Measurements from ENCODE around the gene TGFBI. TPM values are rescaled to one million over a fixed set of nuclear protein-coding genes. Genes with fewer than 3 reads are reported as not detected.

TGFBI gene
- total RNA-seq, 1 donor from 2014 or later, result 4.2 TPM

- no peak for DNase-seq
Observed at GRCh38 chr5:136066661-136067271, 38.0 kb downstream of the TGFBI start.

GRCh38 chr5:136067422-136067821, 38.6 kb downstream of the TGFBI start:
- no peak for DNase-seq

DNA sequence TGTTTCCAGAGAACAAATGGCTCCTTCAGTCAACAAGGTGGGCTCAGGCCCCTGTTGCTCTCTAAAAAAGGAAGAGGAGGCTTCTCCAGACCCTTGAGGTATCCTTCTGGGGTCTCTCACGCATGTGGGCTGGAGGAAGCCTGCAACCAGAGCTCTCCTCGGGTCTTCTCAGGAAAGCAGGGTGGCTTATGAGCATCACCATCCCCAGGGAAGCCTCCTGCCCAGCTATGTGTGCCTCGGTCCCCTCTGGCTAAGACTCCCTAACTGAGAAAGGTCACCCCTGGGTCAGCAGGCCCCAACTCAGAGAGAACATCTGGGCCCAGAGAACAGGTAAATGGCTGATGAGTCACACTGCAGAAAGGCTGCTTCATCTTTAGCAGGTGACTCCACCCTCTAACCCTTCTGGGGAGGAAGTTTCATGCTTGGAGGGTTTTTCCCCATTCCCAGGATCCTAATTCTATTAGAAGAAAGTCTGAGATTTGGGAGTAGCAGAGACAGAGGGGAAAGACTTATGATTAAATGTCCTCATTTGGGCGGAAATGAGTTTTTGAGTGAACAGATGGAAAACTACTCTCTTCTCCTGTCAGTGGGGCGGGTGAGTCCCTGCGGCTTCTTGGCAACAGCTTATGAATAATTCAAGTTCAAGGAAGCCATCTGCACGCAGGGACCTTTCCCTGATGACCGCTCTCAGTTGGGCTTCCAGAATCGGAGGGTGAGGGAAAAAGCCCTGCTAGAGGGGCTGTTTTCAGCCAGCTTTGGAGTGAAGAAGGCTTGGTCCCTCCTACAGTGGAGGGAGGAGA, 41.9 kb downstream of the TGFBI start:
- DNase-seq, result no peak

GRCh38 chr5:136073714-136074529, 45.1 kb downstream of the TGFBI start:
- DNase-seq, result no peak

DNA sequence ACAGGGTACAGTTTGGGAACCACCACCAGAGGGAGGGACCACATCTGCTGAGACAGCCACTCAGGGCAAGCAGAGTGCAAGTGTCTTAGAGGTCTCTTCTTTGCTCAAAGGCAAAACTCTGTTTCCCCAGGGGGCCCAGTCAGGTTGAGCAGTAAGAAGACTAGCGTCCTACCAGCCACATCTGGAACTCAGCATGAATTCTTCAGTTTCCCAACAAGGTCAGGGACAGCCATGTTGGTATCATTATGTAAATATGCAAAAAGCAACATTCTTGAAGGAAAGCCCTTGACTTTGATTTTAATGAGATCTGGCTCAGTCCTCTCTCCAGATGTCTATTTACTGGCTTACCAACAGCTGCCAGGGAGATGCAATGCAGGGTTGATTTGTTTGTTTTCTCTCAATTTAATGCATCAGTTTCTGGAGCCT, 46.7 kb downstream of the TGFBI start:
- DNase-seq, result no peak

DNA sequence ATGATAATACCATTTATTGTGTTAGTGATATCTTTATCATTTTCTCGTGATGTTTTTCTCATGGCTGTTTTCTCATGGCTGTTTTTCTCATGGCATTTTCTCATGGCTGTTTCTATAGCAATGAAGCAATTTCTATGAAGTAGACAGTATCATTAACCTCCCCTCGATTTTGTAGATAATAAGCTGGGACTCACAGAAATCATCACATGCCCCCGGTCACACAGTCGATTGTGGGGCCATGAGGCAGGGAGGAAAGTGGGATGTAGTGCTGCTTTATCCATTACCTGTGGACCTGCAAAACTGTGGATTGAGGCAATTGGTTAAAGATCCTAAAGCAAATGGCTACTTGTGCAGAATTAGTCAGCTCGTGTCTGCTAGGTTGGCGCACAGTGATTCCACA, 47.3 kb downstream of the TGFBI start:
- DNase-seq, result no peak

GRCh38 chr5:136076881-136077445, 48.2 kb downstream of the TGFBI start:
- no peak for DNase-seq

DNA sequence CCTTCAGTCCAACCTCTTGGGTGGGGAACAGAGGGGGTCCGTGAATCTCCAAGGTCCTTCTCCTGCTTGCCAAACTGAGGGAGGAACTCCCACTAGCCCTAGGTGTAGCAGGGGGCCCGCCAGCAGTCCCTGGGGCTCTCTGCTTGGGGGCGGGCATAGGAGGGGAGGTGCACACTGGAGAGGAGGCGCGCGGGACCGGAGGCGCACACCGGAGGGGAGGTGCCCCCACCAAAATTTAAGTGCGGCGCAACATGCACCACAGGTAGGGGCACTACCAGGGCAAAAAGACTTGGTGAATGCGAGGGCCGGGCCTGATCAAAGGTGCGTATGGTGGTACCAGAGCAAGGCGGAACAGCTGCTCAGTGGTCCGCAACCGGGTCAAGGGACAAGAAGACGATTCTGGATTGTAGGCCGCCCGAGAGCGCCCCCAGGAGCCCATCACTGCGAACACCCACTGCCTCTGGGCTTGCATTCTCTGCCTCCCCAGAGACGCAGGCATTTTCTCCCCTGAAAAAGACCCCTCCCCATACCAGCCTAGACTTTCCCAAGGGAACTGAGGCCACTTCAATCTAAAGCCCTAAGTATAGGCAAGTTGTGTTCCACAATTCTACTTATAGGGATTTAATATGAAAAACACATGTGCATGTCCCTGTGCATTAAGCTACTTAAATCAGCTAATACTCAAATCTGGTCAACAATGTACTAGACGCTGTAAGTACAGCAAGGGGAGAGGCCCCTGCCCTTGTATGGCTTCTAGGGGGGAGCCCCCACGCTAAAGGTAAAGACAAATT, 50.6 kb downstream of the TGFBI start:
- no peak for DNase-seq

GRCh38 chr5:136080113-136080482, 51.3 kb downstream of the TGFBI start:
- no peak for DNase-seq

GRCh38 chr5:136080483-136081216, 51.9 kb downstream of the TGFBI start:
- peak; percentile 23 for DNase-seq

DNA sequence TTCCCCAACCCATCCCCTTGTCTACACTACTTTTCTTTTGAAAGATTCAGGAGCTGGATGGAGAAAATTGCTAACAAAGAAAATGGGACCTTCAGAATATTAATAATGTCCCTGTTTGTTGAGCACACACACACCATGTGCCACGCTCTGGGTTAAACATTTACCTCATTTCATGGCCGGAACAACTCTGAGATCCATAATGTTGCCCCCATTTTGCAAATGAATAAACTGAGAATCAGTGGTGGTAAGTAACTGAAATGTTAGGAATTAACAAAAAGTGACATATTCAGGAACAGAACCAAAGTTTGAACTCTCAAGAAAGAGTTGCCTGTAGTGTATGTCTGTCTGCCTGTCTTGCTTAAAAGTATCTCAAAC, 52.4 kb downstream of the TGFBI start:
- no peak for DNase-seq

DNA sequence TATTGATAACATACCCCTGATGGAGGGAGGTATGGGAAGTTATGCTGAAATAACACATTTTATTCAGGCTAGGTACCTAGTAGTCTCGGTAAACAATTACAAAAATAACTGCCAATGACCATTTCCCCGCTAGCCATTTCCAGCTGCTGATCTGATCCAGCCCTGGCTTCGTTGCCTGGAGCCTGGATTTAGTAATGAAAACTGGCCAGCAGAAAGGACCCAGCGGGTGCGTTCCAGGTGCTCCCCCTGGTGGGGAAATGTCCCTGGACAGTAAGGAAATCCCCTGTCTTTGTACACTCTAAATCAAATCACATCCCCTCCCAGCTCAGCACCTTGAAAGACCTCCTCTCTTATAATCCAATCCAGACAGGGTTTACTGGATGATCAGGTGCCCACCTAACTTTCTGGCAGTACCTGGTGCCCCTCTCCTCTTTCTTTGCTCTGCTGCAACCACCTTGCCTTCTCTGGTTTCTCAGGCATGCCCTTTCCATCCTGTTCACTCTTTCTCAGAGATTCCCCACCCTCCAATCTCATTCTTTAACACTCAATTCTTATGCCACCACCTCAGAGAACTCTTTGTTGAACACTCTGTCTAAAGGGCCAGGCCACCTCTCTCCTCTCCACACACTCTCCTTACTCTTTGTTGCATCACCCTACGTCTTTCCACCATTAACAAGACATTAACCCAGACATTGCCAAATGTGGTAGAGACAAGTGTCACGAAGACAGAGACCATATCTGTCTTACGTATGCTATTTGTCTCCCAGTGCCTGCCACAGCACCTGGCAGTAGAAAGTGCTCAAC, 53.8 kb downstream of the TGFBI start:
- DNase-seq, result no peak

DNA sequence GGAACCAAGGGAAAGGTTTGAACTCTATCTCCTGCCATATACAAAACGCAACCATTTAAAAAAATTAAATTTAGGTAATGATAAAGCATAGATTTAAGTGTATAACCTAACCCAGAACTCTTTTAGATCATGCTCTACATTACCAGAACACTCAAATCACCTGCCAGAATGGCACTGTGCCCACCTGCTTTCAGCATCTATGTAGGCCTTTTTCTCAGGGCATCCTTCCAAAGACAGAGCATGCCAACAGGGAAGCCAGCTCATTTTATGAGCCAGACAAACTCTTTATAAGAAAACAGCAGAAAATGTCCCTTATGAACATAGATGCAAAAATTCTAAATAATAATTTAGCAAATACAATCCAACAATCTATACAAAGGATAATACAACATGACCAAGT, 55.9 kb downstream of the TGFBI start:
- DNase-seq, result no peak

DNA sequence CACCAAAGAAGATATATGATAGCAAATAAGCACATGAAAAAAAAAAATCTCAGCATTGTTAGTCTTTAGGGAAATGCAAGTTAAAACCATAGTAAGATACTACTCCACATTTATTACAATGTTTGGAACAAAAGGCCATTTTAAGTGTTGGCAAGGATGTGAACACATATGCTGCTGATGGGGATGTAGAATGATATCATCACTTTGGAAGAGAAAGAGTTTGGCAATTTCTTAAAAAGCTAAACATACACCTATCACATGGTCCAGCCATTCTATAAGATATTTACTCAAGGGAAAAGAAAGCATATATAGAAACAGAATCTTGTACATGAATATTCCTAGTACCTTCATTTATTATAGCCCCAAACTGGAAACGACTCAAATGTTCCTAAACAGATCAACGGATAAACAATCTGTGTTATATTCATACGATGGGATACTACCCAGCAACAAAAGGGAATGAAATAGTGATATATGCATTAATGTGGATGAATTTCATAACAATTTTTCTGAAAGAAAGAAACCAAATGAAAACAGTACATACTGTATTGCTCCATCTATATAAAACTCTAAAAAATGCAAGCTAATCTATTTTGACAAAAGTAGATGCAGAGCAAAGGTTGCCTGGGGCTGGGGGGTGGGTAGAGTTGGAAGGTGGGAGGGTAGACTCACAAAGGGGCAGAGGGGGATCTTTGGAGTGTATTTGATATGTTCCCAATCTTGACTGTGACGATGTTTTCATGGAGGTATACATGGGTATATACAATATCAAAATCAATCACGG, 58.2 kb downstream of the TGFBI start:
- DNase-seq, result no peak

GRCh38 chr5:136087961-136088871, 59.4 kb downstream of the TGFBI start:
- DNase-seq, result no peak

DNA sequence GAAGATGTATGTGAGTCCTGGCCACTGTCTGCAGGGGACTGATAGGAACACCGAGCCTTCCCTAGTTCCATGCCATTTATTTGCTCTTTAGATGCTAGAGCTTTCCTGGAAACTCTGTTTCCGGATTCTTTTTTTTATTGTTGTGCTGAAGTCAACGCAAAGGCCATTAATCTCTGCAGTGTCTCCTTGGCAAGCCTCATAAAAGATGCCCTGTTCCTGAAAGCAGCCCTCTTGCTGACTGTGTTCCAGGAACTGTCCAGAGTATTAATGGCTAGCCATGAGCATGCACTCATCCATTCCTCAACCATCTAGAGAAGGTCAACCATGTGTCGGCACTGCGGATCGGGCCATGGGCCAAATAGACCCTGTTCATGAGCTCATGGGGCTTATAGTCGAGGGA, 61.0 kb downstream of the TGFBI start:
- no peak for DNase-seq

- no peak for DNase-seq
Observed at GRCh38 chr5:136090319-136090718, 61.5 kb downstream of the TGFBI start.

DNA sequence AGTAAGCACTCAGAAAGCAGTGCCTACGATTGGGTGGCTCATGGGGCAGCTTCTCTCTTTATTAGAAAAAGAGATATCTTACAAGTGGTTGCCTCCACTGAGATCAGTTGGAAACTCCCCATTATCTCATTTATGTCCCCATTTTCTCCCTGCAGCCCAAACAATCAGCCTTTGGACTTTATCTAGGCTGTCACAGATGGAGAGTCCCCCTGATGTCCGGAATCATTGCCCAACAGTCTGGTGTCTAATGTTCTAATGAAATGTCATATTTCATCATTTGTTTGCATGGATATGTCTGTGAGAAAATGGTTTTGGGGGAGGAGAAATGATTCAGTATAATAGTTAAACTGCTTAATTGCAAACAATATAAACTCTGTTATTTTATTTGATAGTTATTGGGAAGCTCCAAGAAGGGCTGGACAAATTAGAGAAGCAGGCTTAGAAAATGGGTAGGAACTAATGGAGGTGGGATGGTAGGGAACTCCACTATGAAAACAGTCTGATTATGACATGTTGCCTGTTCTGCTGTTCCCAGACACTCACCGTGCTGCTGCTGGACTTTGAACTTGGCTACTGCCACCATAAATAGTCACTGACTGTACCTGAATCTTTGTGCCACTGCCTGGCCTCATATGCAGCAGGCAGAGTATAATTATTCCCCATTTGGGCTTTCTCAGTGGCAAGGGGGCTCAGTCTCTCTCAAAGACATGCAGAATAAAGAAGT, 65.6 kb downstream of the TGFBI start:
- DNase-seq, result no peak

Data from occipital lobe (tissue), 2 donors.